ACHN (cell line): Measurements from ENCODE around the gene PIEZO1.

ENCODE experiments used
- DNase-seq: peaks from one replicate; pipeline ENCODE4 v3.0.0-alpha.2; 2015
- in situ Hi-C: cut with HindIII; loops from 2 replicates; pipeline ENCODE4 v1.10.0; 2017; ENCODE audit warnings: low sequenced_read_pairs, low pct_ligation_motif_present, low pct_unique_long_range_greater_than_20kb

Gene PIEZO1

GRCh38 chr16:88720396-88720970 is 64.5 kb downstream of the PIEZO1 start:
- in situ Hi-C loops, result no loop called here
- DNase-seq, result no peak

- no peak for DNase-seq
- in situ Hi-C loops, result no loop called here
Measured at GRCh38 chr16:88719933-88720296, 65.1 kb downstream of the PIEZO1 start.

GRCh38 chr16:88719267-88719932 is 65.6 kb downstream of the PIEZO1 start:
- DNase-seq, result no peak

GRCh38 chr16:88718178-88718577 is 66.8 kb downstream of the PIEZO1 start:
- DNase-seq, result no peak
- in situ Hi-C loops, result no loop called here

More at GRCh38 chr16:88719267-88719932, 65.6 kb downstream of the PIEZO1 start:
- in situ Hi-C loops, result no loop called here

- in situ Hi-C loops, result no loop called here
- DNase-seq, result no peak
Measured at GRCh38 chr16:88716601-88717001, 68.4 kb downstream of the PIEZO1 start.

GRCh38 chr16:88716201-88716600 is 68.8 kb downstream of the PIEZO1 start:
- no peak for DNase-seq
- in situ Hi-C loops, result no loop called here

GRCh38 chr16:88715312-88716190 is 69.5 kb downstream of the PIEZO1 start:
- in situ Hi-C loops, result no loop called here
- no peak for DNase-seq

- in situ Hi-C loops, result no loop called here
Measured at GRCh38 chr16:88714420-88715302, 70.4 kb downstream of the PIEZO1 start.

GRCh38 chr16:88713568-88714419 is 71.2 kb downstream of the PIEZO1 start:
- in situ Hi-C loops, result no loop called here
- DNase-seq, result no peak

More at GRCh38 chr16:88714420-88715302, 70.4 kb downstream of the PIEZO1 start:
- no peak for DNase-seq

GRCh38 chr16:88713054-88713453 is 72.0 kb downstream of the PIEZO1 start:
- in situ Hi-C loops, result no loop called here
- DNase-seq, result no peak

GRCh38 chr16:88712362-88712979 is 72.5 kb downstream of the PIEZO1 start:
- DNase-seq, result no peak
- in situ Hi-C loops, result no loop called here

GRCh38 chr16:88711750-88712340 is 73.2 kb downstream of the PIEZO1 start:
- in situ Hi-C loops, result no loop called here
- DNase-seq, result no peak

GRCh38 chr16:88710556-88710955 is 74.5 kb downstream of the PIEZO1 start:
- no peak for DNase-seq
- in situ Hi-C loops, result no loop called here

- in situ Hi-C loops, result no loop called here
- no peak for DNase-seq
Measured at GRCh38 chr16:88706965-88707826, 77.8 kb downstream of the PIEZO1 start.

- DNase-seq, result peak; percentile 91
- in situ Hi-C loops, result no loop called here
Measured at GRCh38 chr16:88706229-88706964, 78.6 kb downstream of the PIEZO1 start, which contains the start of the genes CTU2 and RNF166. Gene CTU2, plus strand, starts transcription at chr16:88706503. Its CDS starts 28 bp downstream, at chr16:88706531. Gene RNF166, minus strand, starts transcription at chr16:88706408. Its CDS starts 83 bp downstream, at chr16:88706325.
